Stimulated activated CD4-positive, alpha-beta T cell treated with anti-CD3 and anti-CD28 coated beads, Interleukin-12 subunit alpha, Interleukin-12 subunit beta, amount 100 ng/mL, for 48 hours (primary cell): ENCODE data around the gene CARMIL1.

Source experiments
- DNase-seq, 3 donors: peaks; one replicate each; pipeline ENCODE4 v3.0.0-alpha.2; 2020; ENCODE audit warnings: low read depth in 2 of 3, low spot score in 1 of 3

Gene CARMIL1

DNA sequence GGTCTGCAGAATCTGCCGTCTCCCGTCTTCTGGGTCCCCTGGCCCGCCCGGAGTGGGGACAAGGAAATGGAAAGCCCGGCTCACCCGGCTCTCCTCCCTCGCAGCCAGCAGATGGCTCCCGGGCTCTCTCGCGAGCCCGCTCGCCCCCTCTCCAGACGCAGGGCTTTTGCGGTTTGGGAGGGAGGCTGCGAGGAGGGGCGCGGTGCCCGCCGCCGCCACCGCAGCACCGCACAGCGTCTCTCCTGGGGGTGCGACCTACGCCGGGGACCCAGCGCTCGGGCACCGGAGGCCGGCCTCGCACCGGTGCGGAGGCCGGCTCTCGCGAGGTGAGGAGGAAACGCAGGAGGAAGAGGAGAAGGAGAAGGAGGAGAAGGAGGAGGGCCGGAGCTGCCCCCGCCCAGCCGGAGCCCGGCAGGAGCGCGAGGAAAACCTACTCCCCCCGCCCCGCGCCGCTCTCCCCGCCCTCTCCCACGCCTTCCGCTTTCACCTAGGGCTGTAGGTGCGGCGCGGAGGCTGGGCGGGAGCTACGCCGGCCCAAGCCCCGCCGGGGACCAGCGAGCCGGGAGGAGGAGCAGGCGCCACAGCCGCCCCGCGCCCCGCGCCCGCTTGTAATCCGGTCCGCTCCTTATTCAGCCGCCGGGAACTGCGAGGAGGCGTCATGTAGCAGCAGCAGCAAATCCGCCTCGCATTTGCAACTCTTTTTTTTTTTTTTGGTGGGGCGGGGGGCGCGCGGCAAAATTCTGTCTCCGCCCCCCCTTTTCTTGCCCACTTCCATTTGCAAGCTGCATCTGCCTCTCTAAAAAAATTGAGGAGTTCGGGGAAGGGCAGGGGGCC, at the start of gene CARMIL1:
TSS of gene CARMIL1 (plus strand) at position 461 of the 834 bp plus-strand sequence. CDS start 422 bp downstream, outside the sequence.
- peak; percentile 51 to 72 (median 57) for DNase-seq

DNA sequence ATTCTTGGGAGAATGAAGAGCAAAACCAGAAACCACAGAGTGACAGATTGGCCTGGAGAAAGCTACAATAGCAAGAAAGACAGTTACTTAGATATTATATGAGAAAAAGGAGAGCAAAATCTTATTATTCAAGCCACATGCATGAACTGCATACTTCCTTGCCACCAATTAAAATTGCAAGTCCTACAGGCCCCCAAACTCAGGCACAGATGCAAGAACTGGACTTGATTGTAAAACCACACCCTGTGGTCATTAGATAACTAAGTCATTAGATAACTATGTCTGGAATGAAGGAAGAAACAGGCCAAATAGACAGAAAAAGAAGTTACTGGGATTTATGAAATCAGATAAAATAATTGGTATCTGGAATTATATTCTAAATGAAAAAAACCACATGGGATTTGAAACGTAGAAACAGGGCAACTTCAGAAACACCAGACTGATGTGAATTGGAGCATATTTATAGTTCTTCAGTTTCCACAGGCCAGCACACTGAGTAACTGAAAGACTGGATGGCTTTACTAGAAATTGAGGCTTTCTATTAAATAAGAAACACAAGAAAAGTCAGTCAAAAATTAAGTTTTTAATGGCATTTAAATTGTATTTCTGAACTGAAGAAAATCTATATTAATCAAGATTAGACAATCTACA, 49.4 kb upstream of the CARMIL1 start:
- DNase-seq: no peak

DNA sequence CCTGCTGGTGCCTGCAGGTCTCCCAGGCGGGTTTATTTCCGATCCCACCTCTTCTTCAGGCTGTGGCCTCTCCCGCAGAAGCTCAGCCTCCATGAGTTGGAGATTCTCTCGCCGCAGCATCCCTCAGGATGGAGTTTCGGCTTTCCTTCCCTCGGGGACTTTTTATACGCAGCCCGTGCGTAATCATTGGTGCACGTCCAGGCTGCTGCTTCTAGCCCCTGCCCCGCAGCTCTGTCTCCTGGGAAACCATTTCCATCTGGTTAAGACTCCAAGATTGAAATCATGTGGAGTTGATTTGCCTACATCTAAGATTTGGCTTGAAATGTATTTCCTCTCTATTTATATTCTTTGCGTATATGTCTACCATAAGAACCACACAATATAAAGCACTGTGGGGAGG, 46.7 kb upstream of the CARMIL1 start:
- DNase-seq: no peak

DNA sequence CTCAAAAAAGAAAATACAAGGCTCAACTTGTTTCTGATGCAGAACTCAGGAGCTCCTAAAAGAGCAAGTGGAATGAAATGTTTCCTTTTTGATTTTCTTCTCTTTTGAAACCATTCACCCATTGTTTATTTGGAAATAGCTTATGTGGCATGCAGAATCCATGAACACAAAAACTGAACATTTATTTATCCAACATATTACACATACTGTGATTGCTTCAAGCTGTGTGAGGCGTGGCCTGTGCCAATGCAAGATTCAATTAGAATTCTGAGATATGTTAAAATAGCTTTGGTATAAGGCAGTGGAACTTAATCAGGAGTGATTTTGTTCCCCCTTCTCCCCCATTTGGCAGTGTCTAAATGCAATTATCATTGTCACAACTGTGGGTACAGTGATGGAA, 45.9 kb upstream of the CARMIL1 start:
- DNase-seq: no peak

DNA sequence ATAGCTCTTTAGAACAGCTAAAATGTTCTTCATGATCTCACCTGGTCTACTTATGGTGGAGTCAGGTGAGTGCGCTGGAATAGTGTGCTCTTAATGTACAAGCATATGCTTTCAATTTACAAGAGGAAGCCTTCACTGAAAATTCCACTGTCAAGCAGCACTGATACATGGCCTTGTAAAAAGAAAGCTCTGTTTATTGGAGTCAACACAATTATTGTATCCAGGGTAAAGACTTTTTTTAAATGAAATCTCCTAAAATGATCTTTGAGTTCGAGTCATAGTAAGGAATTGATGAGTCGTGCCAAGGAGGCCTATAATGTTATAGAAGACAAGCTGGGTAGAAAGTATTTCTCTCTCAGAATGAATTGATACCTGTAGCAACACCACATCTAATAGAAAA, 41.6 kb upstream of the CARMIL1 start:
- DNase-seq: no peak

DNA sequence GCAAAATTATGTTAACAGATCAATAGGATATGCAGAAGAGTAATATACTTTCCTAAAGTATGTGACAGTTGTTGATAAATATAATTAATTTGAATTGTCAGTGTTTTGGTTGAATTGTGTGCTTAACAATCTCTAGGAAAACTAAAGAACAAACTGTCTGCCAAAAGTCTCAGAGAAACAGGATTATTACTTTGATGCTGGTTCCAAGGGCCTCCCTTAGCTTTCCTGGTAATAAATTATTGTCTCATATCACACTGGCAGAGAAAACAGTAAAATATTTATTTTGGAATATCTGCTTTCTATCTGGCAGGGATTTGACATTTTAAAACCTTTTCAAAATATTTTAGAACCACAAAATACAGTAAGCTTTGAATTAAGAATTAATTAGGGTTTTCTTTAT, 40.1 kb upstream of the CARMIL1 start:
- DNase-seq: no peak

DNA sequence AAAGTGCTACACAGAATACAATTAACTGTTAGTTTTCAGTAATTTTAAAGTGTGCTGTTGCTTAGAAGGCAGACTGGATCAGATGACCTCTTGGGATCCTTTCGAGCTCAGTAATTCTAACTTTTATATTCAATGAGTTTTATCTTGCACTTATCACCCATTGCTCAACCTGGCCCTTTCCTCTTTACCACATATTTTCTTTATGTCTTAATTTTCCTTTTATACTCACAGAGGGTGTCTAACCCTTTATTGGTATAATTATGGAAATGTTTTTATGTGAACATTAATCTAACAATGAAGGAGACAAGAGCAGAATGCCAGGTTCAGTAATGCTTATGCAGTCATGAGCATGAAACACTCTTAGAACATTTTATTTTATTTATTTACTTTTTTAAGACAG, 39.7 kb upstream of the CARMIL1 start:
- DNase-seq: no peak

DNA sequence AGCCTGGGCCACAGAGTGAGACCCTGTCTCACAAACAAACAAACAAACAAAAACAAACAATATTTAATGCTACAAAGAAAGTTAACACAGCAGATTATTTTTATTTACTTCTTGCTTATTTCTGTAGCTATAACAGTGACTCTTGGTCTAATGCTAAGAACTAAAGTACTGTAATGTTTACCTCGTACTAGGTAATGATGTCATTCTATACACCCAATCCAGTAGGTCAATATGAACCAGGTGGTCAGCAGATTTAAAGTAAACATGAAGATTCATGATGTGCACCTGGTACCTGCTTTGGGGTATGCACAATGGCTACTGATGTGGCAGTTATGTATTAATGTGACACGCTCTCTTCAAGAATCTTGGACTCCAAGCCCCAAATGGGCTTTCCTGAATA, 36.6 kb upstream of the CARMIL1 start:
- DNase-seq: no peak

DNA sequence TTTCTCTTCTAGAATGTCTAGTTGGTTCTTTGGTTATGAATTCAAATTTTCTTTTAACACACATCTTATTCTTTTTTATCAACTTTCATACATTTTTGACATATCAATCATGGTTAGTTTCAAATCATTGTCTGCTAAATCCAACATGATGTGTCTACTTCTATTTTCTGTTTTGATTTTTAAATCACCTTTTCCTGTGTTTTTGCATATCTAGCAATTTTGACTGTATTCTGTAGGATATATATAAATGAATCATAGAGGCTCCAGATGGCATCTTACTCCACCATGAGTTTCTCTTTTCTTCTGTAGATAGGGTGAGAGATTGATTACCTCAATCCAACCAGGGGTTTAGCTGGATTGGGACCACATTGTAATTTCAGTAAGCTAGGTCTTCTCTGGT, 34.3 kb upstream of the CARMIL1 start:
- no peak for DNase-seq

DNA sequence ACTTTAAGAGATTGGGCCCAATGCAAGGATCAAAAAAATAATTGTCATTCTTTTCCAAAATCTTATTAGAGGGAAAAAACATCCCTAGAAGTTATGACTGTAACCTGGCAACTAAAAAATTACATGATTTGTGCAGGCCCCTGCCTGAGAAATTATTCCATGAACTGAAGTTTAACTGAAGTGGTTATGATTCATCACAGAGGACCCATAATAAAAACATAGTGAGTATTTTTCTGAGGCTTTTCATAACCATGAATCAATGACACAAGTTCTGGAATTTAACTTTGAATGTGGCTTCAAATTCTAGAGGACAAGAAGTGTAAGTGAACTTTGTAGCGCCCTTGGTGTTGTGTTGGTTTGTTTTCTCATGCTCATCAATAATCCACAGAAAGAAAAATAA, 31.1 kb upstream of the CARMIL1 start:
- DNase-seq: no peak

DNA sequence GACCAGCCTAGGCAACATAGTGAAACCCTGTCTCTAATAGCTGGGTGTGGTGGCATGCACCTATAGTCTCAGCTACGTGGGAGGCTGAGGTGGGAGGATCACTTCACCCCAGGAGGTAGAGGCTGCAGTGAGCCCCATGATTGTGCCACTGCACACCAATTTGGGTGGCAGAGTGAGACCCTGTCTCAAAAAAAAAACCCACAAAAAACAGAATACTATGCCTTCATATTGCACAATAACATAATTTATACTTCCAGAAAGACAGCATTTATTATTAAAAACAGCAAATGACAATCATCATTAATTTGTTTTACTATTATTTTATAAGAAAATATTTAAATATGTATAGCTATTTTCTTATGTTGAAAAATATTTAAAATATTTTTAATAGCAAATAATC, 30.0 kb upstream of the CARMIL1 start:
- DNase-seq: no peak

DNA sequence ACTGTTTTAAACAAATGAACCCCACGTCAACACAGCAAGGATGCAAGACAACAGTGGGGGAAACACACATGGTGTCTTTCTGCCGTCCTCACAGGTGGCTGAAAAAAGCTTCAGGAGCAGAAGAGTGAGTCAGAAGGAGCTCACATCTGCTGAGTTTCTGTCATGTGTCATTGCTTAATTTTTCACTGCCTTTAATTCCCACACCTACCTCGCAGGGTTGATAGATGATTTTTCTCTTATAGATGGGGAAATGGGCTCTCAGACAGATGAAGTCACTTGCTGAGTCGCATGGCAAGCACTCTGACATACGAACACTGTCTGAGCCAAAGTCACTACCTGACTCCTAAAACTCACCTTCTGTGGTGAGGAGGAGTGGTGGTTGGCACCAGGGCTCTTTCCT, 28.3 kb upstream of the CARMIL1 start:
- peak in 1 of 3 donors; percentile 37 for DNase-seq

DNA sequence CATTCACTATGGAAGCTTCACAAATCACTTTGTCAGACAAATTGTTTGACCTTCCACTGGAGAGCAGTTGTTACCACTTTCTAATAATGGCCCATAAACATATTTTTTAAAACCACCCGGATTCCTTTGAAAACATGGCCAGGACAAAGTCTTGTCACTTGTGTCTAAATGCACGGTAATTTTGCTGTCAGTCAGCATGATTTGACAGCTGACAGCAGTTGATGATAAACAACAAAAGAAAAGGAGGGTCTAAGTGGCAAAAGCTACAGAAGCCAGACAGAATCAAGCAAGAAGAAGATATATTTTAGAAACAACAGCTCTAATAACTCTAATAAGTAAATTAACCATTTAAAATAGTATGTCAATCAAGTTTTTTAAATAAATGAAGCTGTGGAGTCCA, 27.7 kb upstream of the CARMIL1 start:
- no peak for DNase-seq

DNA sequence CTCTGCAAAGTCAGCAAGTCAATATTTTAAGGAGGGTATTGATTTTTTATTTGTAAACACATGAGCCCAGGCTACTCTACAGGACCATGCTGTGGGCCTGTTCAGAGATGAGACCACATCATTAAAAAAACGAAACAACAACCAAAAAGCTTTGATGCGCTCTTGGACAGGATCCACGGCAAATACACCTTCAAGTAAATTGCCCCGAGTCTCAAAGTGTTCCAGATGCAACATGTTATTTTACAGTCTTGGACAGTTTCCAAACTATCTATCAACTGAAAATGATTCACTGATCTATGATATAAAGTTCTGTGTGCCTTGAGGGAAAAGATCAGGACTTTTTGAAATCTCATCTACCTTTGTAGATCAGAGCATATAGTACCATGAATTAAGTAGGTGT, 25.8 kb upstream of the CARMIL1 start:
- DNase-seq: no peak

DNA sequence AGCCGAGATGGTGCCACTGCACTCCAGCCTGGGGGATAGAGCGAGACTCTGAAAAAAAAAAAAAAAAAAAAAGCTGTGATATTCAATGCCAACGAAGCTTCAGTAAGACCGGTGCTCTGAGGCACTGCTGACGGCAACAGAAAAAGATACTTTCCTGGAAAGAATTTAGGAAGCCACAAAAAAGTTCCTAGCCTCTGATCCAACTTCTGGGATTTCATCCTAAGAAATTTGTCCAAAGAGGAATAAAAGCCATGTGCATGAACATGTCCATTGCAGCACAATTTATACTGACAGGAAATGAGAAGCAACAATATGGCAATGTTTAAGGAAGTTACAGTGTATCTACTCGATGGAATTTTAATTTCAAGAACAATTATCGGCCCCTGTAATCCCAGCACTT, 24.5 kb upstream of the CARMIL1 start:
- no peak for DNase-seq

DNA sequence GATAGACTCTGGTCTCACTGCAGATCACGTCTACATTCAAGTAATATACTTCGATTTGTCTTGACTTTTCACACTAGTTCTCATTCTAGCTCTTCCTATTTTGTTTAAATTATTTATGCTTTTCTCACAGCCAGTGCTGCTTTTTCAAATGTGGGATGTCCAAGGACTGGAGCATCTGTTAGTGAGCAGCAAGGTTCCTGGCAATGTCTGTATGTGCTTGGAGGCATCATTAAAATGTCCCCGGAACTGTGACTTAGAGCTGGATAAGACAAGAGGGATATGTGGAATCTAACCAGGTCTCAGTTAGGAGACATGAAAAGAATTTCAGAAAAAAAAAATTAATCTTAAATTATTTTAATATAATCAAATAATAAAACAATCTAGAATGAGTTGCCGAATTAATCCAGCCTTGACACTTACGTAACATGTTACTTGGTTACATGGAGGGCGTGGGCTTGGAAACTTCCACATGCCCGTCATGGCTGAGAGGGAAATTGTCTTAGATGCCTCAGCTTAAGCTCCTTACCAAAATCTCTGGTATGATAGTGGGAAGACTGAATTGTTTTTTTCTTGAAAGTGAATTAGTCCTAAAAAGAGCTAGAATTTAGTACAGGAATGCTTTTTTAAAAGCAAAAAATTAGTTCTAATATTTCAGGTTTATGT, 21.4 kb upstream of the CARMIL1 start:
- DNase-seq: no peak

DNA sequence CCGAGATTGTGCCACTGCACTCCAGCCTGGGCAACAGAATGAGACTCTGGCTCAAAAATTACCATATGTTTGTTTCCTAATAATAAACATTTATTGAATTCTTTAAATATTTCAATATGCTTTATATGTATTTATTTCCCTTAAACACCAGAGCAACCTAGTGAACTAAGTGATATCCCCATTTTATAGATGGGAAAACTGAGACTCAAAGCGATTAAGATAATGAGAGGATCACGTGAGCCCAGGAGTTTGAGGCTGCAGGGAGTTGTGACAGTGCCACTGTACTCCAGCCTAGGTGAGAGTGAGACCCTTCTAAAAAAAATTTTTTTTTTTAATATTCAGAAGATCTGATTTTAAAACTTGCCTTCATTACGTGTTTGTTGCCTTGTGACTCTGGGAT, 19.4 kb upstream of the CARMIL1 start:
- DNase-seq: no peak

DNA sequence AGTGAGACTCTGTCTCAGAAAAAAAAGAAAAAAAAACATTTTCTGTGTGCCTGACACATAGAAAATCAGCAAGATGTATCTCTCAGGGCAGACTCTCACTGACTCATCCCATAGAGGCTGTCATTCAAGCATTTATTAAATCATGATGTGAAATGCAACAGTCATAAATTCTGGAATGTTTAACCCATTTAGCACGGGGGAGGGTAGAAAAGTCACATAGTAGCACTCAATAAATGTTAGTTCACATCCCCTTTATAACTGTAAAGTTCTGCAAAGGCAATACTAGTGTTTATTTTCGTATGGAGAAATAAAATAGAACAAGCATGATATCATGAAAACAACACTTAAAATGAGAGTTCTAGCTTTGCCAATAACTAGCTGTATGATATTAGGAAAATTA, 15.5 kb upstream of the CARMIL1 start:
- DNase-seq: no peak

DNA sequence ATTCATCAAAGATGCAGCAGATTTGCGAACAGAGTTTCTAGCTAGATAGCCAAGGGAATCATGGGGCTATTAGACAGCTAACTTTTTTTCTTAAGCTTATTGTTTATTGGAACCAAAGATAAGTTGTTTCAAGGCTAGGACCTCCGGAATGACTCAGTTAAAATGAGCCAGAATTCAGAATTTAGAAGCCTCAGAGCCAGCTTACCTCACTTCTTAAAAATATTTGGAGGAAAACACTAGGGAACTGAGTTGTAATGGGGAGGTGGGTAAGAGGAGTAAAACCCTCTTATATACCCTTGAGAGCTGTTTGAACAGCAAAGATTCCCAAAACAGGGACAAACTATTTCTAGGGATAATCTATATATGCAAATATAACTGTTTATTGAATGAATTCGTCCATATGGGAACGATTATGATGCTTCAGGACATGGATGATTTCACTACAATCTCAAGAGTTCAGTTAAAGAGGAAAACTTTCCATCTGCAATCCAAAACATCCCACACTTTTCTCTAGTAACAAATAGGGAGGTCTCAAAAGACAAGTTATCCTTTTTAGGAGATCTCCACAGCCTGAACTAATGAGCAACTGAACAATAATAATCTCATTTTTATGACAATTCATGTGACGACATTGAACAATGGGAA, 12.6 kb upstream of the CARMIL1 start:
- no peak for DNase-seq

DNA sequence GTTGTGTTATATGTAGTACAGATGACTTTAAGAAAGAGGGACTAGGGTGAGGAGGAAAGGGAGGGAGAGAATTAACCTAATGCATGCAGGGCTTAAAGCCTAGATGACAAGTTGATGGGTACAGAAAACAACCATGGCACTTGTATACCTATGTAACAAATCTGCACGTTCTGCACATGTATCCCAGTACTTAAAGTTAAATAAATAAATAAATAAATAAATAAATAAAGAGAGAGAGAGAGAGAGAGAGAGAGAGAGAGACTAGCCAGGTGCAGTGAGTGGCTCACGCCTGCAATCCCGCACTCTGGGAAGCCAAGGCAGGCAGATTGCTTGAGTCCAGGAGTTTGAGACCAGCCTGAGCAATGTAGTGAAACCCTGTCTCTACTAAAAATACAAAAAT, 11.5 kb upstream of the CARMIL1 start:
- no peak for DNase-seq

DNA sequence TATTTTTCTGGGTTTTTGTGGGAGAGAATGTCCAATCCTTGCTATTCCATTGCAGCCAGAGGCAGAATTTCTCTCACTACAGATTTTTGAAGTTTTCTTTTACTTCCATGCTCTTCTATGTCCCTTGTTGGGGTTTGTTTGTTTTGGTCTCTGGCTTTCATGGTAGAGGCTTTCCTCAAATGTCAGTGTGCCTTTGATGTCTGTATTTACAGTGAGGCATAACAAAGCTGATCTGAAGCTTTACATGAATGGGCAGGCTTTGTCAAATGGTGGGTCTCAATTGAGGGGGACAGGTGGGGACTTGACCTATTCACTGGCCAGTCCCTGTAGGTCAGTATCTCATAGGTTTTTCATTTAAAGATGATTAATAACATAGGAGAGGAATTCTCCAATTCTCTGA, 8.6 kb upstream of the CARMIL1 start:
- no peak for DNase-seq

DNA sequence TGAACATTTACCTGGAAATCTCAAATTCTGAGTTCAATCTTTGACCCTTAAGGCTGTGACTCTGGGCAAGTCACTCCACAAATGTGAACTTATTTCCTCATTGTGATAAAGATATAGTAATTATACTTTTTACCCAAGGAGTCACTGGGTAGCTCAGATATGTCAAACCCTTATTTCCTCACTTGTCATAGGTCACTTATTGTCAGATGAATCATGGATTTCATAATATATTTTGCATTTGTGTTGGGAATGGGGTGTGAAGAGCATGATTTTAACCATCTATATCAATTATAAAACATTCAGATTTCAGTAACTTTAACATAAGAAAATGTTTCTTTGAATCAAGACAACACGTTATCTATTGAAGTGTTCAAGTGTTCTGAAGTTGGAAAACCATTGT, 3.7 kb upstream of the CARMIL1 start:
- DNase-seq: no peak
